K562 (cell line): ENCODE measurements around the gene GALE. TPM values are rescaled to one million over a fixed set of nuclear protein-coding genes. Genes with fewer than 3 reads are reported as not detected.

Experiments used
- ATAC-seq: fragments of 200-7000 bp; cut with Tn5 transposase; 3 replicates; pipeline ENCODE4 v1.9.1; 2020; ENCODE audit warnings: moderate library complexity
- BruUV-seq: library from RNA; stranded (reverse); fragments of 400-500 nt; replicated peaks from 2 replicates; lab custom pipeline; 2021; lab: Mats Ljungman, UMichigan
- CTCF ChIA-PET: fragments of 300-600 bp; formaldehyde crosslinking; extraction: SDS; loops from one replicate; lab custom pipeline; 2021; ENCODE audit warnings: low intra/inter-chr PET ratio; lab: Yijun Ruan, JAX
- POLR2A ChIA-PET: fragments of 300-600, 350-650 bp; sonication (Branson Sonifier 250); formaldehyde crosslinking; extraction: SDS; loops from one replicate; lab custom pipeline; 2021; ENCODE audit warnings: antibody characterized with exemption, inconsistent platforms; lab: Yijun Ruan, JAX
- DNase-seq, 4 experiments: peaks; one replicate each; pipeline versions ENCODE4 v3.0.0 to v3.0.0-alpha.2; 2011 to 2018; ENCODE audit warnings: low spot score in 3 of 4, mixed read lengths in 3 of 4; ENCODE audit errors: extremely low read depth in 1 of 4
- FAIRE-seq: peaks from 2 replicates; lab custom pipeline; 2011; peaks lifted over from hg19 to GRCh38; lab: Jason Lieb, UNC
- H2AFZ ChIP-seq: 2 replicates; pipeline ENCODE4 v1.6.0; 2011; ENCODE audit warnings: low read depth, low read length, control low read depth, inconsistent platforms
- H3K27ac ChIP-seq: fragments of 200-600 bp; 3 replicates; pipeline ENCODE4 v1.8.0; 2011; ENCODE audit warnings: low read depth, mild to moderate bottlenecking, control low read depth, inconsistent platforms, low read length, moderate library complexity, mixed read lengths; ENCODE audit errors: extremely low read depth
- H3K27me3 ChIP-seq, 2 experiments: fragments of 300-600 bp in 1 of 2; 2 replicates in 1 of 2; 3 replicates in 1 of 2; pipeline versions ENCODE4 v1.6.0 to v1.8.0; 2011; ENCODE audit warnings: inconsistent platforms in 2 of 2, low read length in 2 of 2, mild to moderate bottlenecking in 1 of 2, mixed read lengths in 1 of 2, moderate library complexity in 1 of 2; ENCODE audit not compliant: control insufficient read depth in 2 of 2, insufficient read depth in 2 of 2
- H3K36me3 ChIP-seq: fragments of 300-600 bp; 3 replicates; pipeline ENCODE4 v1.8.0; 2011; ENCODE audit warnings: mild to moderate bottlenecking, low read length, inconsistent platforms; ENCODE audit not compliant: control insufficient read depth, insufficient read depth
- H3K4me1 ChIP-seq, 2 experiments: fragments of 200-600 bp in 1 of 2; replicated peaks in 1 of 2; 2 replicates in 1 of 2; 3 replicates in 1 of 2; pipeline versions ENCODE4 v1.5.1 to v1.8.0; 2011; ENCODE audit warnings: inconsistent platforms in 2 of 2, low read length in 2 of 2, mild to moderate bottlenecking in 1 of 2, mixed read lengths in 1 of 2, moderate library complexity in 1 of 2; ENCODE audit not compliant: control insufficient read depth in 2 of 2, insufficient read depth in 2 of 2
- H3K4me2 ChIP-seq: 2 replicates; pipeline ENCODE4 v1.6.1; 2011; ENCODE audit warnings: low read length, control low read depth, inconsistent platforms, mixed read lengths; ENCODE audit not compliant: insufficient read depth
- H3K4me3 ChIP-seq: fragments of 200-600 bp; sonication (generic), shearing (Covaris generic); 2 replicates; pipeline ENCODE4 v1.5.1; 2016; ENCODE audit warnings: control low read depth, inconsistent platforms
- H3K79me2 ChIP-seq: fragments of 200-600 bp; 3 replicates; pipeline ENCODE4 v1.8.0; 2011; ENCODE audit warnings: low read length, inconsistent platforms; ENCODE audit not compliant: control insufficient read depth, insufficient read depth
- H3K9ac ChIP-seq, 2 experiments: 2 replicates each; pipeline versions ENCODE4 v1.6.0 to v1.6.1; 2011; ENCODE audit warnings: low read depth in 2 of 2, low read length in 2 of 2, control low read depth in 1 of 2, inconsistent platforms in 1 of 2, mild to moderate bottlenecking in 1 of 2, mixed read lengths in 1 of 2; ENCODE audit not compliant: insufficient read depth in 1 of 2
- H3K9me1 ChIP-seq: one replicate; pipeline ENCODE4 v1.6.0; 2011; ENCODE audit warnings: inconsistent platforms, mild to moderate bottlenecking, low read length, moderate library complexity; ENCODE audit not compliant: control insufficient read depth, insufficient read depth
- H3K9me3 ChIP-seq: replicated peaks from 2 replicates; pipeline ENCODE4 v1.5.1; 2011; ENCODE audit warnings: low read depth, low read length, inconsistent platforms; ENCODE audit not compliant: control insufficient read depth, insufficient read depth
- H4K20me1 ChIP-seq: replicated peaks from 2 replicates; pipeline ENCODE4 v1.6.1; 2011; ENCODE audit warnings: low read length, inconsistent platforms, mixed read lengths; ENCODE audit not compliant: control insufficient read depth, insufficient read depth
- ARNT ChIP-seq, 2 experiments: fragments of 450-650 bp; IDR thresholded peaks; 2 replicates each; pipeline ENCODE4 v1.6.1; 2016; ENCODE audit warnings: mild to moderate bottlenecking in 1 of 2
- BRD4 ChIP-seq: fragments of 200-600 bp; sonication (generic); IDR thresholded peaks from 2 replicates; pipeline ENCODE4 v1.6.1; 2017; ENCODE audit warnings: inconsistent platforms
- KLF6 ChIP-seq: fragments of 250-450 bp; sonication (Bioruptor Pico); IDR thresholded peaks from 2 replicates; pipeline ENCODE4 v1.4.0; 2020; ENCODE audit warnings: mild to moderate bottlenecking, moderate library complexity, borderline replicate concordance
- MAZ ChIP-seq, 2 experiments: fragments of 450-650 bp in 1 of 2; sonication (generic) in 1 of 2; formaldehyde crosslinking; IDR thresholded peaks in 1 of 2; conservative IDR thresholded peaks in 1 of 2; 2 replicates each; pipeline versions ENCODE4 v1.4.0 to v1.5.0; 2020; ENCODE audit warnings: mild to moderate bottlenecking in 1 of 2, missing genetic modification reagents in 1 of 2
- NFXL1 ChIP-seq: fragments of 450-650 bp; formaldehyde crosslinking; IDR thresholded peaks from 2 replicates; pipeline ENCODE4 v1.4.0; 2021; ENCODE audit warnings: mild to moderate bottlenecking
- SMAD4 ChIP-seq: fragments of 250-450 bp; sonication (Bioruptor Pico); conservative IDR thresholded peaks from 2 replicates; pipeline ENCODE4 v1.8.0; 2021; ENCODE audit warnings: inconsistent platforms, mild to moderate bottlenecking, moderate library complexity
- SOX6 ChIP-seq: fragments of 450-650 bp; IDR thresholded peaks from 2 replicates; pipeline ENCODE4 v1.6.1; 2014; ENCODE audit warnings: mild to moderate bottlenecking
- ZNF263 ChIP-seq: sonication (generic); formaldehyde crosslinking; IDR thresholded peaks from 2 replicates; pipeline ENCODE4 v1.8.0; 2022; ENCODE audit warnings: mild to moderate bottlenecking, missing genetic modification reagents, borderline replicate concordance
- WGBS: fragments of 100-300 bp; shearing (Covaris generic); methylation state at CpG from one replicate; pipeline ENCODE4 v1.1.6; 2016; ENCODE audit warnings: low coverage, mixed read lengths; ENCODE audit not compliant: insufficient coverage; ENCODE audit errors: missing lambda C conversion rate; 5-methylcytosine and 5-hydroxymethylcytosine counted together
- in situ Hi-C: fragments of 300-500 bp; cut with MboI; formaldehyde crosslinking; loops from 4 replicates; pipeline ENCODE4 v1.15.0; 2018; ENCODE audit warnings: inconsistent platforms, mixed read lengths
- intact Hi-C: fragments of 100-400 bp; cut with micrococcal nuclease; formaldehyde crosslinking; loops from 2 replicates; pipeline ENCODE4 v1.14.2; 2022
- polyA plus RNA-seq, 8 experiments: library from polyadenylated mRNA; depleted of rRNA in 4 of 8; stranded (reverse) in 5 of 8; unstranded in 3 of 8; fragments of >200 nt; fragmentation: Nextera tagmentation in 2 of 8; fragmentation: Illumina TruSeq in 1 of 8; extraction: Ambion mirVana in 2 of 8; extraction: Trizol in 1 of 8; gene quantifications; 2 replicates each; pipeline versions ENCODE4 v1.2.1 to v1.2.3, GENCODE V29; 2011 to 2014; ENCODE audit warnings: inconsistent platforms in 1 of 8, missing spikeins in 1 of 8
- total RNA-seq, 7 experiments: library from RNA; depleted of rRNA in 6 of 7; stranded (reverse); fragments of >200 nt in 6 of 7; fragmentation: Illumina TruSeq in 2 of 7; extraction: Trizol in 2 of 7; gene quantifications; 2 replicates each; pipeline versions ENCODE4 v1.2.1 to v1.2.3, GENCODE V29; 2011 to 2021; ENCODE audit warnings: low replicate concordance in 1 of 7
- TF ChIP-seq, protein P1 (sequence below): sonication (generic); formaldehyde crosslinking; IDR thresholded peaks from 2 replicates; pipeline ENCODE4 v1.8.1; 2023; ENCODE audit warnings: mild to moderate bottlenecking, missing genetic modification reagents
- TF ChIP-seq, protein P2 (sequence below): fragments of 250-450 bp; sonication (Bioruptor Pico); IDR thresholded peaks from 2 replicates; pipeline ENCODE4 v1.5.0; 2020; ENCODE audit warnings: mild to moderate bottlenecking, borderline replicate concordance
- TF ChIP-seq, protein P3 (sequence below): sonication (generic); formaldehyde crosslinking; IDR thresholded peaks from 2 replicates; pipeline ENCODE4 v1.8.1; 2023; ENCODE audit warnings: missing genetic modification reagents, mild to moderate bottlenecking, borderline replicate concordance

The GALE gene
- total and polyA plus RNA-seq, 9 of the 15 experiments (the other 6 are each of a cell fraction or from before 2014, with no cell fraction given) = 8.4 to 139 (median 88.3) TPM

DNA sequence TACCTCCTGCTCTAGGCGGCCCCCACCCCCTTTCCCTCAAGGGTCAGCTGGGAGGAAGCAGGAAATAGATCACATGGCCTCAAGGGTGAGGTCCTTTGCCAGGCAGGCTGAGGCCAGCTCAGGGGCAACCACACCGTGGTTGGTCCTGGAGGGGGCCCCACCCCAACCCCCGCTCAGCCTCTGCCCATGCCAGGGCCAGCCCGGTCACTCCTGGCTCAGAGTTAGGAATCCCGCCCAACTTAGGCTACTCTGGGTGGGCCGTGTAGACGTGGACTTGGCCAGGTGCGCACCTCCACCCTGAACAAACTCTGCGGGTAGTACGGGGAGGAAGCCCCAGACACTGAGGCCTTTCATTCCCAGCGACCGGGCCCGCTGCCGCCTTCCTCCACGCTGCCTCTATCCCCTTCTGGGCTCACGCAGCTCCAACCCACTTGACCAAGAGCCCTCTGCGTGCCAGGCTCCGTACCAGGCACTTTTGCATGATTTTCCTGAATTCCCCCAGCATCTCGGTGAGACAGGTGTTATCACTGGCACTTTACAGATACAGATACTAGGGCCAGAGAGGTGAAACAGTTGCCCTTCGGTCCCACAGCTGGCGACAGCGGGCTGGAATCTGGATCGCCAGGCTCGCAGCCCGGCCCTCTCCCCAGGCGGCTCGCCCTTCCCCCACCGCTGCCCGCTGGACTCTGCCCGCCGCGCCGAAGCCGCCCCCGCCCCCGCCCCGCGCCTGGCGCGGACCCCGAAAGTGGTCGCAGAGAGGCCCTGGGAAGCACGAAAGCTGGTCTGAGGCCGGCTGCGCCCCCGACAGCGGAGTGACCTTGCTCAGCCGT lies 769 bp downstream of the GALE start:
- peak; percentile 51 for FAIRE-seq
- H2AFZ ChIP-seq = peak overlapping the region; percentile 77
- in situ Hi-C loops = no loop called here
- TF ChIP-seq, protein P1, sequence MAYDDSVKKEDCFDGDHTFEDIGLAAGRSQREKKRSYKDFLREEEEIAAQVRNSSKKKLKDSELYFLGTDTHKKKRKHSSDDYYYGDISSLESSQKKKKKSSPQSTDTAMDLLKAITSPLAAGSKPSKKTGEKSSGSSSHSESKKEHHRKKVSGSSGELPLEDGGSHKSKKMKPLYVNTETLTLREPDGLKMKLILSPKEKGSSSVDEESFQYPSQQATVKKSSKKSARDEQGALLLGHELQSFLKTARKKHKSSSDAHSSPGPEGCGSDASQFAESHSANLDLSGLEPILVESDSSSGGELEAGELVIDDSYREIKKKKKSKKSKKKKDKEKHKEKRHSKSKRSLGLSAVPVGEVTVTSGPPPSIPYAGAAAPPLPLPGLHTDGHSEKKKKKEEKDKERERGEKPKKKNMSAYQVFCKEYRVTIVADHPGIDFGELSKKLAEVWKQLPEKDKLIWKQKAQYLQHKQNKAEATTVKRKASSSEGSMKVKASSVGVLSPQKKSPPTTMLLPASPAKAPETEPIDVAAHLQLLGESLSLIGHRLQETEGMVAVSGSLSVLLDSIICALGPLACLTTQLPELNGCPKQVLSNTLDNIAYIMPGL = 0 out of 2 replicates have a peak, but pooled peaks have one; percentile 13
- TF ChIP-seq SOX6 (no peak), ARNT (IDR thresholded peaks at IDR 0.05) (no peak), NFXL1 (no peak), SMAD4 (CRISPR knock-in tag) (peak; percentile 67), ZNF263 (CRISPR knock-in tag) (peak; percentile 11; the same call in 1 of the 2 replicates), MAZ (CRISPR knock-in tag; conservative IDR thresholded peaks at IDR 0.05 in 1 of 2, IDR thresholded peaks at IDR 0.05 in 1 of 2) (peak; percentile 73 to 86), KLF6 (CRISPR knock-in tag) (peak; percentile 56; the same call in 1 of the 2 replicates), BRD4 (no peak; the same call in 1 of the 2 replicates)
- TF ChIP-seq, protein P2, sequence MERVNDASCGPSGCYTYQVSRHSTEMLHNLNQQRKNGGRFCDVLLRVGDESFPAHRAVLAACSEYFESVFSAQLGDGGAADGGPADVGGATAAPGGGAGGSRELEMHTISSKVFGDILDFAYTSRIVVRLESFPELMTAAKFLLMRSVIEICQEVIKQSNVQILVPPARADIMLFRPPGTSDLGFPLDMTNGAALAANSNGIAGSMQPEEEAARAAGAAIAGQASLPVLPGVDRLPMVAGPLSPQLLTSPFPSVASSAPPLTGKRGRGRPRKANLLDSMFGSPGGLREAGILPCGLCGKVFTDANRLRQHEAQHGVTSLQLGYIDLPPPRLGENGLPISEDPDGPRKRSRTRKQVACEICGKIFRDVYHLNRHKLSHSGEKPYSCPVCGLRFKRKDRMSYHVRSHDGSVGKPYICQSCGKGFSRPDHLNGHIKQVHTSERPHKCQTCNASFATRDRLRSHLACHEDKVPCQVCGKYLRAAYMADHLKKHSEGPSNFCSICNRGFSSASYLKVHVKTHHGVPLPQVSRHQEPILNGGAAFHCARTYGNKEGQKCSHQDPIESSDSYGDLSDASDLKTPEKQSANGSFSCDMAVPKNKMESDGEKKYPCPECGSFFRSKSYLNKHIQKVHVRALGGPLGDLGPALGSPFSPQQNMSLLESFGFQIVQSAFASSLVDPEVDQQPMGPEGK (CRISPR knock-in tag) = no peak
- TF ChIP-seq, protein P3, sequence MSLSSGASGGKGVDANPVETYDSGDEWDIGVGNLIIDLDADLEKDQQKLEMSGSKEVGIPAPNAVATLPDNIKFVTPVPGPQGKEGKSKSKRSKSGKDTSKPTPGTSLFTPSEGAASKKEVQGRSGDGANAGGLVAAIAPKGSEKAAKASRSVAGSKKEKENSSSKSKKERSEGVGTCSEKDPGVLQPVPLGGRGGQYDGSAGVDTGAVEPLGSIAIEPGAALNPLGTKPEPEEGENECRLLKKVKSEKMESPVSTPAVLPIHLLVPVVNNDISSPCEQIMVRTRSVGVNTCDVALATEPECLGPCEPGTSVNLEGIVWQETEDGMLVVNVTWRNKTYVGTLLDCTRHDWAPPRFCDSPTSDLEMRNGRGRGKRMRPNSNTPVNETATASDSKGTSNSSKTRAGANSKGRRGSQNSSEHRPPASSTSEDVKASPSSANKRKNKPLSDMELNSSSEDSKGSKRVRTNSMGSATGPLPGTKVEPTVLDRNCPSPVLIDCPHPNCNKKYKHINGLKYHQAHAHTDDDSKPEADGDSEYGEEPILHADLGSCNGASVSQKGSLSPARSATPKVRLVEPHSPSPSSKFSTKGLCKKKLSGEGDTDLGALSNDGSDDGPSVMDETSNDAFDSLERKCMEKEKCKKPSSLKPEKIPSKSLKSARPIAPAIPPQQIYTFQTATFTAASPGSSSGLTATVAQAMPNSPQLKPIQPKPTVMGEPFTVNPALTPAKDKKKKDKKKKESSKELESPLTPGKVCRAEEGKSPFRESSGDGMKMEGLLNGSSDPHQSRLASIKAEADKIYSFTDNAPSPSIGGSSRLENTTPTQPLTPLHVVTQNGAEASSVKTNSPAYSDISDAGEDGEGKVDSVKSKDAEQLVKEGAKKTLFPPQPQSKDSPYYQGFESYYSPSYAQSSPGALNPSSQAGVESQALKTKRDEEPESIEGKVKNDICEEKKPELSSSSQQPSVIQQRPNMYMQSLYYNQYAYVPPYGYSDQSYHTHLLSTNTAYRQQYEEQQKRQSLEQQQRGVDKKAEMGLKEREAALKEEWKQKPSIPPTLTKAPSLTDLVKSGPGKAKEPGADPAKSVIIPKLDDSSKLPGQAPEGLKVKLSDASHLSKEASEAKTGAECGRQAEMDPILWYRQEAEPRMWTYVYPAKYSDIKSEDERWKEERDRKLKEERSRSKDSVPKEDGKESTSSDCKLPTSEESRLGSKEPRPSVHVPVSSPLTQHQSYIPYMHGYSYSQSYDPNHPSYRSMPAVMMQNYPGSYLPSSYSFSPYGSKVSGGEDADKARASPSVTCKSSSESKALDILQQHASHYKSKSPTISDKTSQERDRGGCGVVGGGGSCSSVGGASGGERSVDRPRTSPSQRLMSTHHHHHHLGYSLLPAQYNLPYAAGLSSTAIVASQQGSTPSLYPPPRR (CRISPR knock-in tag) = no peak

More for the DNA sequence above, 769 bp downstream of the GALE start:
- BruUV-seq = TSS peak; percentile 67
- WGBS = 3% methylated on average over 38 of the region's 48 CpGs
- Histone ChIP-seq H3K9me1 (peaks cover 5% of the 10 kb centered on the region), H3K36me3 (peaks cover 43% of the 10 kb centered on the region; the same call in 2 of the 3 replicates), H3K9me3 (no peaks in the 10 kb centered on the region), H3K79me2 (peaks cover 24% of the 10 kb centered on the region), H3K9ac (peak overlapping the region; percentile 93 to 98), H3K4me3 (peak overlapping the region; percentile 80), H3K4me2 (peak overlapping the region; percentile 96), H3K27ac (peak overlapping the region; percentile 74), H3K4me1 (peaks cover 21 to 46% of the 10 kb centered on the region in 2 experiments), H4K20me1 (no peaks in the 10 kb centered on the region), H3K27me3 (no peaks in the 10 kb centered on the region)
- intact Hi-C loops = loop anchor here (1.0 to 2.0 kb wide), 2 partner anchors 22 to 27 kb away; no protein-coding TSS in a partner anchor
- peak; percentile 59 for ATAC-seq
- CTCF ChIA-PET = no interaction called here
- POLR2A ChIA-PET = interaction anchor here (0.5 to 6.8 kb wide), 10 partner anchors 8 to 157 kb away, joined by 3 to 71 read pairs (median 4); partner anchors contain the start of genes LYPLA2 and PITHD1
- peak; percentile 72 to 90 (median 82) for DNase-seq
